NCI-H1417 (cell line): ENCODE results near the gene TMEM203.
"Not testable (repeated sequence)": the region's sequence is repeated elsewhere in the genome, so short reads cannot be mapped to it uniquely, and the experiment has no call there.

Source experiments
- DNase-seq, 3 experiments: peaks; one replicate each; lab custom pipeline; 2025; lab: John Stamatoyannopoulos, UW

TMEM203 gene

DNA sequence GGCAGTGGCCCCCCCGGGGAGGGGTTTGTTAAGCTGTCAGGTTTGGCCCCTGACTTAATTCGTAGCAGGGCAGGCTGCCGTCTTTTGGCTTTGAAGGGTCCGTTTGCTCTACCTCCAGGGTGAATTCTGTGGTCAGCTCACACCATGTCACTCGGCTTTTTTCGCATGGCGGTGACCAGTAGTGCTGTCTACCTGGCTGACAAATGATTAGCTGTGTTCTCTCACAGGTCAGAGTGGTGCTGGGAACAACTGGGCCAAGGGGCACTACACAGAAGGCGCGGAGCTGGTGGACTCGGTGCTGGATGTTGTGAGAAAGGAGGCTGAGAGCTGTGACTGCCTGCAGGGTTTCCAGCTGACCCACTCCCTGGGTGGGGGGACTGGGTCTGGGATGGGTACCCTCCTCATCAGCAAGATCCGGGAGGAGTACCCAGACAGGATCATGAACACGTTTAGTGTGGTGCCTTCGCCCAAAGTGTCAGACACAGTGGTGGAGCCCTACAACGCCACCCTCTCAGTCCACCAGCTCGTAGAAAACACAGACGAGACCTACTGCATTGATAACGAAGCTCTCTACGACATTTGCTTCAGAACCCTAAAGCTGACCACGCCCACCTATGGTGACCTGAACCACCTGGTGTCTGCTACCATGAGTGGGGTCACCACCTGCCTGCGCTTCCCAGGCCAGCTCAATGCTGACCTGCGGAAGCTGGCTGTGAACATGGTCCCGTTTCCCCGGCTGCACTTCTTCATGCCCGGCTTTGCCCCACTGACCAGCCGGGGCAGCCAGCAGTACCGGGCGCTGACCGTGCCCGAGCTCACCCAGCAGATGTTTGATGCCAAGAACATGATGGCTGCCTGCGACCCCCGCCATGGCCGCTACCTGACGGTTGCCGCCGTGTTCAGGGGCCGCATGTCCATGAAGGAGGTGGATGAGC, 37.1 kb upstream of the TMEM203 start:
- peak in 1 of 3 experiments; percentile 55 for DNase-seq

DNA sequence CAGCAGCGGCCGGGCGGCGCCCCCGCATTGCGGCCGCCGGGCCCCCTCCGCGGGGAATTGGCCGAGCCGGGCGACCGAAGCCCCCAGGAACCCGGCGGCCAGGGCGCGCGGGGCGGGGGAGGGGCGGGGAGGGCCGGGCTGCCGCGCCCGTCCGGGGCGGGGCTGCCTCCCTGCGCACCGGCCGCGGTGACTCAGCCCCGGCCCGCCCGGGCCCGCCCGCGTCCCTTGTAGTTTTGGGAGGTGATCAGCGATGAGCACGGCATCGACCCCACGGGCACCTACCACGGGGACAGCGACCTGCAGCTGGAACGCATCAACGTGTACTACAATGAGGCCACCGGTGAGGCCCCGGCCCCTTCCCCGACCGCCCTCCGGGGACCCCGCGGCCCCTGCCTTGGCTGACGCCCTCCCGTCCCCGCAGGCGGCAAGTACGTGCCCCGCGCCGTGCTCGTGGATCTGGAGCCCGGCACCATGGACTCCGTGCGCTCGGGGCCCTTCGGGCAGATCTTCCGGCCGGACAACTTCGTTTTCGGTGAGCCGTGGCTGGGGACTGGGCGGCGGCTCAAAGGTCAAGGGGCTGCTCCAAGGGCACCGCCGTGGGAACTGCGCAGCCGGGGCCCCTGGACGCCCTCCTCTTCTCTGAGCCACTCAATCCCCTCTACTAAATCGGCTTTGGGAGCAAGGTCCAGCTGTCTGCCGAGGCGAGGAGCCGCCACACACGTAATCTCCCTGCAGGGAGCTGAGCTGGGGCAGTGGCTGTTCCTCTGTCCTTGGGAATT, 36.2 kb upstream of the TMEM203 start:
- peak in 2 of 3 experiments; percentile 45 to 72 for DNase-seq

DNA sequence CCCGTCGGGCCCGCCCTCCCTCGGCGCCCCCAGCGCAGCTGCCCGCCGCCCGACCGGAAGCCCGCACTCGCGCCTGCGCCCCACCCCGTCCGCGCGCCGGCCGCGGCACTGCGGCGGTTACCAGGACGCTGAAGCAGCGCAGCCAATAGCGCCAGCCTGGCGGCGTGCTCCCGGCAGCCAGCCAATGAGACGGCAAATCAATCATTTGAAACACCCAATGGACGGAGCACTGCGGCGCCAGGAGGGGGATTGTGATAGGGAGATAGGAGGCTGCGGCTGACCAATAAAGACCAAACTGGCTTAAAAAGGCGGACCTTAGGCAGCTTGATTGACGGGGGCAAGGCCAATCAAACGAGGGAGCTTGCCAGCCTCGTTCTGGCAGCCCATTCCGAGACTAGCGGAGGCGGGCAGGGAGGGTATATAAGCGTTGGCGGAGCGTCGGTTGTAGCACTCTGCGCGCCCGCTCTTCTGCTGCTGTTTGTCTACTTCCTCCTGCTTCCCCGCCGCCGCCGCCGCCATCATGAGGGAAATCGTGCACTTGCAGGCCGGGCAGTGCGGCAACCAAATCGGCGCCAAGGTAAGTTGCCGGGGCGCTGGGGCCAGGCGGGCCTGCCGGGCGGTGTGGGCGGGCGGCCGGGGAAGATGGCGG, 35.5 kb upstream of the TMEM203 start, which contains the start of gene TUBB4B:
Gene TUBB4B, plus strand, starts transcription at position 447 of the 649 bp plus-strand sequence. Its CDS starts 74 bp downstream, at position 521.
- DNase-seq: peak; percentile 94 to 100 (median 100)

- peak; percentile 49 to 97 (median 94) for DNase-seq
Measured at GRCh38 chr9:137240318-137240840, 34.9 kb upstream of the TMEM203 start.

DNA sequence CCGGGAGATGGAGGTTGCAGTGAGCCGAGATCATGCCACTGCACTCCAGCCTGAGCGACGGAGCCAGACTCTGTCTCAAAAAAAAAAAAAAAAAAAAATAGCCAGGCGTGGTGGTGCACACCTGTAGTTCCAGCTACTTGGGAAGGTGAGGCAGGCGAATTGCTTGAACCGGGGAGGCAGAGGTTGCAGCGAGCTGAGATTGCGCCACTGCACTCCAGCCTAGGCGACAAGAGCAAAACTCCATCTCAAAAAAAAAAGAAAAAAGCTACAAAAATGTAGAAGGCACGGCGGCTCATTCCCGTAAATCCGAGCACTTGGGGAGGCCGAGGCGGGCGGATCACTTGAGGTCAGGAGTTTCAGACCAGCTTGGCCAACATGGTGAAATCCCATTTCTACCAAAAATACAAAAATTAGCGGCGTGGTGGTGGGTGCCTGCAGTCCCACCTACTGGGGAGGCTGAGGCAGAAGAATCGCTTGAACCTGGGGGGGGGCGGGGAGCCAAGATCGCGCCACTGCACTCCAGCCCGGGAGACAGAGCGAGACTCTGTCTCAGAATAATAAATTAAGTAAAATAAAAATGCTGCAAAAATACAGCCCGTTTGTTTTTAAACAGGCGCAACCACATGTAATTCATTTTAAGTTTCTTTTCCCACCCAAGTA, 34.2 kb upstream of the TMEM203 start:
- not testable (repeated sequence) for DNase-seq

GRCh38 chr9:137237759-137238726, 32.6 kb upstream of the TMEM203 start:
- peak; percentile 40 to 80 (median 64) for DNase-seq

- DNase-seq: peak in 1 of 3 experiments; percentile 23
Measured at GRCh38 chr9:137236936-137237421, 31.5 kb upstream of the TMEM203 start.

GRCh38 chr9:137236238-137236935, 30.9 kb upstream of the TMEM203 start:
- DNase-seq: peak; percentile 68 to 91 (median 80)

- DNase-seq: no peak
Measured at GRCh38 chr9:137235424-137236237, 30.2 kb upstream of the TMEM203 start.

DNA sequence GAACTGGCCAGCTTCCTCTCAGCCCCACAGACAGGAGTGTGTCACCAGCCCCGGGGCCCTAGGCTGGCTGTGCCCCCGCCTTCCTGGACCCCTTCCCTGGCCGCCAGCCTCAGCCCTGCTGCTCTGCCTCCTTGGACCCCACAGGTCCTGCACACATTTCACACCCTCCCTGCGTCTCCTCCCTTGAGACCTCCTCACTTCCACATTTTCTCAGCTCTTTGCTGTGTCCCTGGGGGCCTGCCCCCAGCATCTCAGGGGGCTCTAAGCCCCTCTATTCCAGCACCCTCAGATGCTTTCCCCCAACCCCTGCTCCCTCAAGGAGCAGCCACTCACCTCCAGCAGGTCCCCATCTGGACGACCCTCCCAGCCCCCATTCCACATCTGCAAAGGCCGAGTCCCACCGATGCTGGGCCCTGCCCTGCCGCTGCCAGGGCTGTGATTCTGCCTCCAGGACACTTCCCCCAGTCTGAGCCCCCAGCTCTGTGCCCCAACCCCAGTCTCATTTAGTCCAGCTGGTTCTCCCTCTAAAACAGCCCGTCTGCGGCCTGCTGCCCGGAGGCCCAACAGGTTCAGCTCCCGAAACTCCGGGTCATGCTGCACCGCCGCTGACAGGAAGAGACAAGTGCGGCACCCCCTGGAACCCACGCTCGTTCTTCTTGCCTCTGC, 29.4 kb upstream of the TMEM203 start:
- no peak for DNase-seq

- DNase-seq: peak in 2 of 3 experiments; percentile 53 to 71
Measured at GRCh38 chr9:137234055-137234697, 28.7 kb upstream of the TMEM203 start.

- peak in 2 of 3 experiments; percentile 64 to 66 for DNase-seq
Measured at GRCh38 chr9:137233143-137233980, 27.9 kb upstream of the TMEM203 start.

GRCh38 chr9:137232510-137232909, 27.1 kb upstream of the TMEM203 start:
- DNase-seq: no peak

DNA sequence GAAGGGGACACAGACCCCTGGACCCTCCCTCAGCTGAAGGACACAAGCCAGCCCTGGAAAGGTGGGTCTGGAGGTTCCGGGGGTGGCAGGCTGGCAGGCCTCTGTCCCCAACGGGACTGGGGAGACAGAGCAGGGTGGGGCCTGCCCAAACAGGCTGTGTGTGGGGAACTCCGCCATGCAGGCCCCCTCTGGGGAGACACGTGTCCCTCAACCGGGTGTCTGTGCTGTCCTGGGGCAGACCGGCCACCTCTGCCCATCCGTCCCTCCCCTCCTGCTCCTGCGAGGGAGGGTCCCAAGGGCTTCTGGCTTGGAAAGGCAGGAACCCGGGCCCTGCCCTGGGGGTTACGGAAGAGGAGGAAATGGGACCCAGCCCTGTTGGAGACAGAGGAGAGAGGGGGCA, 26.7 kb upstream of the TMEM203 start:
- DNase-seq: no peak

DNA sequence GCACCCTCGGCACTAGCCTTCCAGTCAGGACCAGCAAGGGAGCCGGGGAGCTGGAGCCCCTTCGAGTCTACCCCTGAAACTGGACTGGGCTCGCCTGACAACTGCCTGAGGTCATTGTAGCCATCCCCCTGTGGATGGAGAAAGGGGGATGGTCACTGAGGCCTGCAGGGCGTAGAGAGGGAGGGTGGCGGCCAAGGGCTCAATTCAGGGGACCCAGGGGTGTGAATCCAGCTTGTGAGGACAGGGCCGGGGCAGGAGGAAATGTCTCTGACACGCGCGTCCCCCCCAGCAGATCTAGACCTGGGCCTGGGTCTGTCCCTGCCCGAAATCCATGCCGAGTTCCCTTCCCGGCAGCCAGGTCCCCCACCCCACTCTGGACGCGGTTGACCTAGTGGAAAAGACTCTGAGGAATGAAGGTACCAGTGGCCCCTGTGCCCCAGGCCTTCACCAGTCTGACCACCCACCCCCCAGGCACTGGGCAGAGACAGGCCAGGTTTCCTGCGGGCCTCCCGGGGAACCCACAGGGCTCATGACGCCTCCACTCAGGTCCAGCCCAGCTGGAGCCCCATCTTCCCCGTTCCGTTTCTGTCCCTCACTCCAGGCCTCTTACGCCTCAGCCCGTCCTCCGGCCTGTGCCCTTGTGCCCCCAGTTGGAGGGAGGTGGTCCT, 26.1 kb upstream of the TMEM203 start:
- no peak for DNase-seq
